ENCODE data around the gene ORMDL1.

- TF ChIP-seq POLR2AphosphoS5 (IDR thresholded peaks at IDR 0.05) = no peak
- TF ChIP-seq POLR2A (IDR thresholded peaks at IDR 0.05) = no peak
- TF ChIP-seq CTCF (IDR thresholded peaks at IDR 0.05) = no peak
These were observed 54.7 kb downstream of the ORMDL1 start for GRCh38 chr2:189729430-189729829.
